Heart left ventricle (tissue), 13 donors: ENCODE results near the gene SLC24A4.

ENCODE experiments used
- POLR2A ChIP-seq, 2 donors: fragments of 450-650 bp; IDR thresholded peaks; one replicate each; pipeline ENCODE4 v1.6.1; 2017; ENCODE audit warnings: antibody characterized with exemption in 2 of 2, mild to moderate bottlenecking in 2 of 2, moderate library complexity in 2 of 2
- TF ChIP-seq, protein P1 (sequence below), 12 donors: fragments of 200-600 bp; sonication (generic) in 4 of 12; IDR thresholded peaks; one replicate each; pipeline versions ENCODE4 v1.5.0 to v1.8.0; 2018 to 2022; ENCODE audit warnings: antibody characterized with exemption in 12 of 12, mild to moderate bottlenecking in 5 of 12
- donor health status: ischemic (EF 13 %, LVEDD 7.1; RV severe dilation, severe dysfunction).
- donor health status: DM: no; HTN: yes; CAD: no.
- donor health status: DM: no; HTN: no; CAD: no.
- donor health status: ischemic (EF 25% LVEDD 6.9; RV normal size, moderate dysfunction).
- donor health status: ischemic (EF 25% LVEDD 5.7; RV mildly dilated, moderate dysfunction).
- donor health status: ischemic (EF 35%, LVEDD 5.7; RV mildly dilated, moderate dysfunction).
- donor health status: nonischemic (EF 11% LVEDD 7.7; RV severe dilation, severe dysfunction).
- donor health status: DM: yes; HTN: yes; CAD: no.
- donor health status: PGD.
- donor health status: ischemic (EF 29% LVEDD 5.4; RV normal size, mild dysfunction).
- donor health status: nonischemic (EF 23%, LVEDD 6.1; RV moderate dilation, normal function).

DNA sequence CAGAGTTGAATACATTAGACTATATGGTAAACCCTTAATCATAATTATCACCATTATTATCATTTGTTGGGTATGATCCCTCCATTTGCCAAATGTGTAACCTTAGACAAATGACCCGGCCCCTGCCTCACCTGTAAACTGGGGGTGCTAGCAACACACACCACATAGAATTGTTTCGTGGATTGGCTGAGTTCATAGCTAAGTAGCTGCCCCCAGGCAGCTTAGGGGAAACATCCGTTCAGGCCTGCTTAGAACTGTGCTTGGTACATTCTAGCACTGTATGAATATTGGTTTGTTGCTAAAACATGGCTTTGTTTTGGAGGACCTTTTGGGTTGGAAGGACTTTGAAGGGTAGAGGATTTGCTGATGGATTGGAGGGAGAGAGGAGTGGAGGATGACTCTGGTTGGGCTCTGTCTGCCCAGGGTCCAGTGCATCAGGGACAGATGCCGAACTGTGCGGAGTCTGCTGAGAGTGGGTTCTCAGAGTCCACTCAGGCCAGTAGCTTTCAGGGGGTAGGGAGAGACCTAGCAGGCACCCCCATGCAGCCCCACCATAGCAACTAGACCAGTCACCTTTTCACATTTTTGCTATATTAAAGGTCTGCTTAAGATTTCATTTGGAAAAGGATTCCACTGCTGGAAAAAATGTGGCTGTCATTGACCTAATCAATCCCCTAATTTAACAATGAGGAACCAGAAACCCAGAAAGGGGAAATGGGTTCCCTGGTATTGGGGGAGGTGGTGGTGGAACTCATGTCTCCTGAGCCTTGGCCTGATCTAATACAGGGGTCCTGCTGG, 192.8 kb downstream of the SLC24A4 start:
- TF ChIP-seq, protein P1, sequence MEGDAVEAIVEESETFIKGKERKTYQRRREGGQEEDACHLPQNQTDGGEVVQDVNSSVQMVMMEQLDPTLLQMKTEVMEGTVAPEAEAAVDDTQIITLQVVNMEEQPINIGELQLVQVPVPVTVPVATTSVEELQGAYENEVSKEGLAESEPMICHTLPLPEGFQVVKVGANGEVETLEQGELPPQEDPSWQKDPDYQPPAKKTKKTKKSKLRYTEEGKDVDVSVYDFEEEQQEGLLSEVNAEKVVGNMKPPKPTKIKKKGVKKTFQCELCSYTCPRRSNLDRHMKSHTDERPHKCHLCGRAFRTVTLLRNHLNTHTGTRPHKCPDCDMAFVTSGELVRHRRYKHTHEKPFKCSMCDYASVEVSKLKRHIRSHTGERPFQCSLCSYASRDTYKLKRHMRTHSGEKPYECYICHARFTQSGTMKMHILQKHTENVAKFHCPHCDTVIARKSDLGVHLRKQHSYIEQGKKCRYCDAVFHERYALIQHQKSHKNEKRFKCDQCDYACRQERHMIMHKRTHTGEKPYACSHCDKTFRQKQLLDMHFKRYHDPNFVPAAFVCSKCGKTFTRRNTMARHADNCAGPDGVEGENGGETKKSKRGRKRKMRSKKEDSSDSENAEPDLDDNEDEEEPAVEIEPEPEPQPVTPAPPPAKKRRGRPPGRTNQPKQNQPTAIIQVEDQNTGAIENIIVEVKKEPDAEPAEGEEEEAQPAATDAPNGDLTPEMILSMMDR (IDR thresholded peaks at IDR 0.05), result no peak
- no peak for TF ChIP-seq POLR2A (IDR thresholded peaks at IDR 0.05)
